Tibial nerve (tissue), 4 donors: ENCODE results near the gene GRM8.

Experiments
- CTCF ChIP-seq, 5 experiments: fragments of 200-600 bp in 3 of 5; fragments of 450-650 bp in 2 of 5; sonication (generic) in 3 of 5; IDR thresholded peaks; one replicate each; pipeline ENCODE4 v1.5.1; 2016 to 2019; ENCODE audit warnings: antibody characterized with exemption in 5 of 5, mild to moderate bottlenecking in 3 of 5, moderate library complexity in 2 of 5
- EP300 ChIP-seq, 2 donors: sonication (generic); formaldehyde crosslinking; IDR thresholded peaks; one replicate each; pipeline ENCODE4 v1.6.1; 2017; ENCODE audit warnings: antibody characterized with exemption in 2 of 2, mild to moderate bottlenecking in 1 of 2
- POLR2A ChIP-seq, 2 donors: fragments of 450-650 bp; IDR thresholded peaks; one replicate each; pipeline ENCODE4 v1.6.1; 2017; ENCODE audit warnings: antibody characterized with exemption in 2 of 2, mild to moderate bottlenecking in 2 of 2, moderate library complexity in 2 of 2

DNA sequence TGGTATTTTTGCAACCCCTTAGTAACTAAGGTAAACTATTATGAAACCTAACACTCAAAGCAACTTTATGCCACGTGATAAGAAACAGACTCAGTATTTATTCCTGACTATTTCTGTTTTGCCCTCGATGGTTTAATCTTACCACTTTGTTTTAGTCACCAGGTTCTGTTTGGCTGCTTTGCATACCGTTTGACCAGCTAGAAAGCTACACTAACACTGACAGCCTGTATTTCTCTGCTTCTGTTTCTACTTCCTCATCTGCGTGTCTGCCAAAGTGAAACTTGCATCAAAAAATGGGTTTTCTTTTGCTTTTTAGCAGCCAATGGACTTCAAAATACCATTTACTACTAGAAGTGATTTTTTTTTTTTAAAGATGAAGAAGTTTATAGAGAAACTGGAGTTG lies 802.5 kb downstream of the GRM8 start:
- TF ChIP-seq CTCF (IDR thresholded peaks at IDR 0.05) (no peak), EP300 (IDR thresholded peaks at IDR 0.05) (no peak), POLR2A (IDR thresholded peaks at IDR 0.05) (no peak)
